HCT116 (cell line): ENCODE measurements around the gene RHOB.

Experiments used
- EZH2 ChIP-seq: fragments of 200-600 bp; sonication (generic); IDR thresholded peaks from 2 replicates; pipeline ENCODE4 v1.6.1; 2017; ENCODE audit warnings: antibody characterized with exemption, mixed run types
- JUND ChIP-seq: IDR thresholded peaks from 2 replicates; pipeline ENCODE4 v1.6.1; 2012
- POLR2A ChIP-seq: IDR thresholded peaks from 2 replicates; pipeline ENCODE4 v1.7.0; 2011; ENCODE audit warnings: borderline replicate concordance; ENCODE audit not compliant: insufficient read depth, insufficient read length; ENCODE audit errors: extremely low read depth
- SP1 ChIP-seq: IDR thresholded peaks from 2 replicates; pipeline ENCODE4 v1.6.1; 2012; ENCODE audit warnings: low read depth
- SRF ChIP-seq: IDR thresholded peaks from 2 replicates; pipeline ENCODE4 v1.6.1; 2012; ENCODE audit warnings: low read depth
- TCF7L2 ChIP-seq: IDR thresholded peaks from 2 replicates; pipeline ENCODE4 v1.7.0; 2011; ENCODE audit warnings: borderline replicate concordance, inconsistent platforms; ENCODE audit not compliant: insufficient read depth, insufficient read length; ENCODE audit errors: extremely low read depth
- TF ChIP-seq, protein P1 (sequence below): IDR thresholded peaks from 2 replicates; pipeline ENCODE4 v1.6.1; 2011; ENCODE audit warnings: mild to moderate bottlenecking, low read length, moderate library complexity; ENCODE audit not compliant: insufficient replicate concordance; ENCODE audit errors: extremely low read depth
- TF ChIP-seq, protein P2 (sequence below), 3 experiments: fragments of 200-600 bp in 1 of 3; sonication (generic) in 1 of 3; IDR thresholded peaks in 2 of 3; conservative IDR thresholded peaks in 1 of 3; 2 replicates each; pipeline ENCODE4 v1.5.1; 2012 to 2017; ENCODE audit warnings: low read depth in 2 of 3, low read length in 2 of 3, antibody characterized with exemption in 1 of 3, borderline replicate concordance in 1 of 3, control low read depth in 1 of 3, mild to moderate bottlenecking in 1 of 3, mixed read lengths in 1 of 3, mixed run types in 1 of 3, moderate library complexity in 1 of 3; ENCODE audit not compliant: insufficient read depth in 1 of 3

- TF ChIP-seq, protein P1, sequence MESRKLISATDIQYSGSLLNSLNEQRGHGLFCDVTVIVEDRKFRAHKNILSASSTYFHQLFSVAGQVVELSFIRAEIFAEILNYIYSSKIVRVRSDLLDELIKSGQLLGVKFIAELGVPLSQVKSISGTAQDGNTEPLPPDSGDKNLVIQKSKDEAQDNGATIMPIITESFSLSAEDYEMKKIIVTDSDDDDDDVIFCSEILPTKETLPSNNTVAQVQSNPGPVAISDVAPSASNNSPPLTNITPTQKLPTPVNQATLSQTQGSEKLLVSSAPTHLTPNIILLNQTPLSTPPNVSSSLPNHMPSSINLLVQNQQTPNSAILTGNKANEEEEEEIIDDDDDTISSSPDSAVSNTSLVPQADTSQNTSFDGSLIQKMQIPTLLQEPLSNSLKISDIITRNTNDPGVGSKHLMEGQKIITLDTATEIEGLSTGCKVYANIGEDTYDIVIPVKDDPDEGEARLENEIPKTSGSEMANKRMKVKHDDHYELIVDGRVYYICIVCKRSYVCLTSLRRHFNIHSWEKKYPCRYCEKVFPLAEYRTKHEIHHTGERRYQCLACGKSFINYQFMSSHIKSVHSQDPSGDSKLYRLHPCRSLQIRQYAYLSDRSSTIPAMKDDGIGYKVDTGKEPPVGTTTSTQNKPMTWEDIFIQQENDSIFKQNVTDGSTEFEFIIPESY = no peak
- TF ChIP-seq, protein P2, sequence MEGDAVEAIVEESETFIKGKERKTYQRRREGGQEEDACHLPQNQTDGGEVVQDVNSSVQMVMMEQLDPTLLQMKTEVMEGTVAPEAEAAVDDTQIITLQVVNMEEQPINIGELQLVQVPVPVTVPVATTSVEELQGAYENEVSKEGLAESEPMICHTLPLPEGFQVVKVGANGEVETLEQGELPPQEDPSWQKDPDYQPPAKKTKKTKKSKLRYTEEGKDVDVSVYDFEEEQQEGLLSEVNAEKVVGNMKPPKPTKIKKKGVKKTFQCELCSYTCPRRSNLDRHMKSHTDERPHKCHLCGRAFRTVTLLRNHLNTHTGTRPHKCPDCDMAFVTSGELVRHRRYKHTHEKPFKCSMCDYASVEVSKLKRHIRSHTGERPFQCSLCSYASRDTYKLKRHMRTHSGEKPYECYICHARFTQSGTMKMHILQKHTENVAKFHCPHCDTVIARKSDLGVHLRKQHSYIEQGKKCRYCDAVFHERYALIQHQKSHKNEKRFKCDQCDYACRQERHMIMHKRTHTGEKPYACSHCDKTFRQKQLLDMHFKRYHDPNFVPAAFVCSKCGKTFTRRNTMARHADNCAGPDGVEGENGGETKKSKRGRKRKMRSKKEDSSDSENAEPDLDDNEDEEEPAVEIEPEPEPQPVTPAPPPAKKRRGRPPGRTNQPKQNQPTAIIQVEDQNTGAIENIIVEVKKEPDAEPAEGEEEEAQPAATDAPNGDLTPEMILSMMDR (IDR thresholded peaks at IDR 0.05 in 2 of 3, conservative IDR thresholded peaks at IDR 0.05 in 1 of 3; ENCODE audit: borderline replicate concordance in 1 of 3, insufficient read depth in 1 of 3, low read depth in 2 of 3, low read length in 2 of 3) = no peak
- TF ChIP-seq JUND = no peak
- TF ChIP-seq POLR2A = no peak
- TF ChIP-seq EZH2 = no peak
- TF ChIP-seq SRF = no peak
- TF ChIP-seq TCF7L2 = no peak
- no peak for TF ChIP-seq SP1
These were observed 5.1 kb downstream of the RHOB start for GRCh38 chr2:20451761-20452499.
